ENCODE measurements around the gene ACTL10.

Gene ACTL10

GRCh38 chr20:33650111-33650752 is 16.5 kb upstream of the ACTL10 start:
- TF ChIP-seq CTCF (IDR thresholded peaks at IDR 0.05; ENCODE audit: extremely low read depth, missing control alignments): no peak
- no peak for DNase-seq (ENCODE audit: low spot score)

GRCh38 chr20:33650753-33651561 is 15.8 kb upstream of the ACTL10 start:
- DNase-seq (ENCODE audit: low spot score): no peak
- TF ChIP-seq CTCF (IDR thresholded peaks at IDR 0.05; ENCODE audit: extremely low read depth, missing control alignments): no peak

- DNase-seq (ENCODE audit: low spot score): no peak
- TF ChIP-seq CTCF (IDR thresholded peaks at IDR 0.05; ENCODE audit: extremely low read depth, missing control alignments): no peak
These were observed 15.1 kb upstream of the ACTL10 start for GRCh38 chr20:33651562-33652048.

- peak; percentile 82 for DNase-seq (ENCODE audit: low spot score)
- TF ChIP-seq CTCF (IDR thresholded peaks at IDR 0.05; ENCODE audit: extremely low read depth, missing control alignments): peak; percentile 64
These were observed 13.4 kb upstream of the ACTL10 start for GRCh38 chr20:33653218-33653899.

- no peak for DNase-seq (ENCODE audit: low spot score)
- TF ChIP-seq CTCF (IDR thresholded peaks at IDR 0.05; ENCODE audit: extremely low read depth, missing control alignments): no peak
These were observed 12.7 kb upstream of the ACTL10 start for GRCh38 chr20:33653900-33654596.

- no peak for DNase-seq (ENCODE audit: low spot score)
- no peak for TF ChIP-seq CTCF (IDR thresholded peaks at IDR 0.05; ENCODE audit: extremely low read depth, missing control alignments)
These were observed 12.0 kb upstream of the ACTL10 start for GRCh38 chr20:33654680-33655161.
